ENCODE measurements around the gene LRRC7.
"Not testable (repeated sequence)": the region's sequence is repeated elsewhere in the genome, so short reads cannot be mapped to it uniquely, and the experiment has no call there.

Gene LRRC7

GRCh38 chr1:69702085-69702484 lies 134.4 kb downstream of the LRRC7 start:
- DNase-seq: no peak

DNA sequence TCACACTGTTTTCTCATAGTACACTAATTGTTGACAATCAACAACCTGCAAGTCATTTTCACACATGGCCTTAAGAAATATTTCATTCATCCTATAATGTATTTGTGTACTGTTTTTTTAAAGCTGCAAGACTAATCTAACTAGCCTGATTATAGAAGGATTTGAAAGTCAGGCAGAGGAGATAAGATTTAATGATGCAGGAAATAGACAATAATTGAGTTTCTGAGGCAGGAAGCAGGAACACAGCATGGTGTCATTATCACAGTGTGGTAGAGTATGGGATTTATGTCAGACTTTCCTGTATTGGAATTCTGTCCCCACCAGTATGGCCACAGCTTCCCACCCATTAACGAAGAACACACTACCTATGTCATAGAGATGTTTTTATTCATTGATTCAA lies 138.8 kb downstream of the LRRC7 start:
- no peak for DNase-seq

DNA sequence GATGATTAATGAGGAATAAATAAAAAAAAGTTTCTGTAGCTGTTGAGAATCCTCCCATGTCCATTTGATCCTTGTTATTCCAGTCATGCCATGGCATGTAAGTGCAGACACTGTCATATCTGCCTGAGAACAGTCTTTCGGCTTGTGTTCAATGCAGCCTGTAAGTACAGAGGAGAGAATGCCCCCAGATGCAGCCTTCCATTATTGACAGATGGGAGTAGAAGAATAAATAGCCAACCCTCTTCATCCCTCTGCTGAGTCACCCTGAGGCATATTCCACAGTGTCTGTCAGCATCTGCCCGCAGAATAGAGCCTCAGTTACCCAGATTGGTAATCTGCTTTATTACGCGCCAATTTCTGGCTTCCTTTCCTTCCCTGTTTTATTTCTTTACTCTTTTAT lies 139.4 kb downstream of the LRRC7 start:
- DNase-seq: no peak

- DNase-seq: no peak
Measured at GRCh38 chr1:69710484-69711189, 142.9 kb downstream of the LRRC7 start.

DNA sequence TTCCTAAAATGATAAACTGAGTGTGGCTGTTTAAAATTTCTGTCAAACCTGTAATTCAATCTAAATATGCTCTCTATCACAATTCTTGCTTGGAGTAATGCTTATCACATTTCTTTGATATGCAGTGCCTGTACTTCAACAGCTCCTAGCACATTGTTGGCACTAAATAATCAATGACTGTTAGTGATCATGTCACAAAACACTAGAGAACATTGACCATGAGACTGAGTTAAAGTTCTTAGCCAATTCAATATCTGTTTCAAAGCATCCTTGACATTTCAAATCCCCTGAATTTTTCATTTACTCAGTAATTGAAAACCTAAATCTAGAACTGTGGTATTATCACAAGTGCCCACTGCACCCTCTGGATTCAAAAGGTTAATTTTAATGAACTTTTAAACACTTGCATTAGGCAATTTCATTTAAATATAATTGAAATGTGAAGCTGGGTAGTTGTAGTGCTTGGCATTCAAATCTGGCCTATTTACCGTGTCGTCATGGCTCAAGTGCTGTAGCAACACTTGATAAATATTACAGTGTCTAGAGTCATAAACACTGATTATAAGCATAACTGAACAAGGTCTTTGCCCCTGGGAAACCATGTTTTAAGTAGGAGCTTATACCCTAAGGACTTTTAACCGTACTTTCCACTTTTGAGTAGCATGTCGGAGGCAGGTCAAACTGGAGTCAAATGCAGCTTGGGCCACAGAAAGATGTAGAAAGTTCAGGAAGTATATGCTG lies 143.6 kb downstream of the LRRC7 start:
- DNase-seq: no peak

DNA sequence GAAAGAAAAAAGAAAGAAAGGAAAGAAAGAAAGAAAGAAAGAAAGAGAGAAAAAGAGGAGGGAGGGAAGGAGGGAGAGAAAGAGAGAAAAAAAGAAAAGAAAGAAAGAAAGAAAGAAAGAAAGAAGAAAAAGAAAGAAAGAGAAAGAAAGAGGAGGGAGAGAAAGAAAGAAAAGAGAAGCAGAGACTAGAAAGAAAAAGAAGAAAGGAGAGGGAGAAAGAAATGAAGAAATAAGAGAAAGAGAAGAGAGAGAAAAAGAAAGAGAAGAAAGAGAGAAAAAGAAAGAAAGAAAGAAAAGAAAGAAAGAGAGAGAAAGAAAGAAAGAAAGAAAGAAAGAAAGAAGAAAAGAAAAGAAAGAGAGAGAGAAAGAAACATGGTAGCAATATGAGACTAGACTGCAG lies 150.1 kb downstream of the LRRC7 start:
- not testable (repeated sequence) for DNase-seq

DNA sequence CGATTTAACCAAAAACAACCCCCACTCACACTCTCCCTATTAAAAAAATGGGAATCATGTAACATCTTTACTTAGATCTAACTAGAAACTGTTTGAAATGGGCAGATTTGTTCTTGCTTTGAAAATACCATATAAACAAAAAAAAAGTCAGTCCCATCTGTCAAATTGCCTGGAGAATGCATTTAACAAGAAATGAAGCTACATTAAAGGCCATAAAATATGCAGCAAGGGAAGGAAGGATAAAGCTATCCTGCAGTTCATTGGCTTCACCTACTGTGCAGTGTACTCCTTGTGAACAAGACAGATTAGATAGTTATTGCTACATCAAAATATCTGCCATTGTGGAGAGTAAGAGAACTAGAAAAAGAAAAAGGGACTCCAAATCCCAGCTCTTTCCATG lies 160.5 kb downstream of the LRRC7 start:
- no peak for DNase-seq

DNA sequence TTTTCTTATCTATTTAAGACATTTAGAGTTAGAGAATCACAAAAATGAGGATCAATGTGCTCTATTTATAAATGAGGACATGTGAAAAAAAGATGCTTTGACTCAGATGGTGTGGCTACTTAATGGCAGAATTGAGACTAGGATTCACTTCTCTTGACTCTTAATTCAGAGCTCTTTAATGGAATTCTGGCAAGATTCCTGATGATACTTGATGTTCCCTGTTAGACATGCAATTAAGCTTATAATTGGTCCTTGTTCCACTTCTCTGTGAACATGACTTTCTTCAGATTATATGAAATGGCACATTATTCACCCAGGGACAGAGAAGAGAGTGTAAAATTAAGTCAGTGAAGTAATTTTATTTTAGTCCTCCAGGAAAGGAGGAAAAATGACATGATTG lies 165.3 kb downstream of the LRRC7 start:
- no peak for DNase-seq

DNA sequence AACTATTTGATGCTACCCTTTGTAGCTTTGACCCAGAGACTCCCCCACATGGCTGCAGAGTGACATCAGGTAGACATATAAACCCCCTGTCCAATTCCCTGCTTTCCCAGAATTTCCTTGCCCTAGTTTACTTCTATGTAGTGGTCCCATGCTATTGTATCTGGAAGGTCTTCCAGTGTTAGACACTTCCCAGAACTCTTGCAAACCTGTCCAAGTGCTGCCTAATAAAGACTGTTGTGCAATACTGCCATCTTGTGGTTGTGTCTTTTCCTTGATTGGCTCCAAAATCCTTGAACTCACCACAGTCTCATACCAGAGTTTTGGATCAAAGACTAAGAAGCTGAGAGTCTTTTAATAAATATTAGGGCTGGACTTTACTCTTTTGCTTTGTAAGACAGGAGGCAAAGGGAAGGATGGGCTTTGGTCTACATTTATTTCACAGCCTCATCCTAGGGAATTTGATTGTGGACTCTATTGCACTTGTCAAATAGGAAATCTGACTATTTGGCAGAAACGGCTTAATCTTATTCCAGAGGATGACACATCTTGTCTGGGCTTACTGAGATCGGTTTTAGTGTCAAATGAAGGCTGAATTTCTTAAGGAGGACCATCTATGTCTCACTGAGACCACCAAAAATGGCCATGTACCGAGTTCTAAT lies 169.9 kb downstream of the LRRC7 start:
- DNase-seq: no peak

DNA sequence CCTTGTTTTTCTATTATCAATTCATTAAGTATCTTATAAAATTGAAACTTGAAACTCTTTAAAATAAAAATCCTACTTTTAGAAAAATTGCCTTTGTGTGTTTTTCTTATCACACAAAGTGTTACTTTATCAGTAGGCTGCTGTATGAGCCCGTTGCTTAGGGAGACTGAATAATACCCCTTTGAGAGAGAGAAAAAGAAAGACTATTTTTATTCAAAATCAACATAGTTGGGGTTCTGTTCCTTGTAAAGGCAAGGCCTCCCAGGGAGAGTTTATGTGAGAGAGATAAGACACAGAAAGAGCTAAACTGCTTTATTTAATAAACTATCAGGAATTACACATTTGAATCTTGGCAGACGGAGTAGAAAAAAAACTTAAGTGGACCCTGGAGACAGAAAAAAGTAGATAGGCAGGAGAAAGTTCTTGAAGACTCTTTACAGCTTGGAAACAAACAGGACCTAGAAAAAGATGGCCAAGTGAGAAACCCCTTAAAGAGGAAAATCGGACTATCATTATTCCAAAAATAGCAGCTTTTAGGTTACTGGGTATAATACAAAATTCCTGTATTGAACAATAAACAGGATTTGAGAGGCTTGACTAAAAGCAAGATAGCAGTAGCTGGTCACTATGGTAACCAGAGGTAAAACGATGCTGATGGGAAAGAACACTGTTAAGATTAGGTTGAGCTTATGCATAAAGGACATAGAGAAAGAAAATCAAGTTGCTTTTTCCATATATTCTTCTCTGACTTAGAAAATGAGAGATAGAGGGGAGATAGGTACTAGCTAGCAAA lies 170.9 kb downstream of the LRRC7 start:
- no peak for DNase-seq

DNA sequence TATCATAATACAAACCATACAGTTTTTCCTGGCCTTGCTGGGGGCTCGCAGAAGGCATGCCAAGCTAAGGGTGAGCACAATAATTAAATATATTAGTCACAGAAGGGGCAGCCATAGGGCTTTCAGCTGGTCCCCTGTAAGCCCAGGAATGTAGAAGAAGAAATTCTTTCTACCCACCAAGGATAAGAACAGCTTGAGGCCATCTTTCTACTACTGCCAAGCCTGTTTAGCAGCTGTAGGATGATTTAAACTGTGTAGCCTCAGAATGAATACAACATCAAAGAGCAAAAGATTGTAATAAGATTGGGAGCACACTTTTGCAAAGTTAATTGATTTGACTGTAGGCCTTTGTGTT lies 171.5 kb downstream of the LRRC7 start:
- DNase-seq: no peak

DNA sequence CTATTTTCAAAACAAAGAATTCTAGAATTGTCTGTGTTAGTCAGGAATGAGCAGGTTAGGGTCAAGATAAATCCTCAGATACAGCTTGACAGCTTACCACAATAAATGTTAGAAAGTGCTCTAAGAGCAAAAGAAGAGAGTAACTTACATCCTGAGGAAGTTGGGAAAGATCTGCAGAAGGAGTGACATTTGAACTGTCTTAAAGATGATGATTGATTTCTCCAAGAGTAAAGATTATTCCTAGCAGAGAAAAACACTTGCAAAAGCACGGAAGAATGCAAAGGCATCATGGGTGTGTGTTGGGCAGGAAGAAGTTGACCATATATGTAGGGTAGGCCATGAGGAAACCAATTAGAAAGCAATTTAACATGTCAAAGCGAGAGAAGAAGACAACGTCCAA lies 175.4 kb downstream of the LRRC7 start:
- DNase-seq: no peak

GRCh38 chr1:69744381-69744780 lies 176.7 kb downstream of the LRRC7 start:
- no peak for DNase-seq

GRCh38 chr1:69747207-69747606 lies 179.5 kb downstream of the LRRC7 start:
- no peak for DNase-seq

DNA sequence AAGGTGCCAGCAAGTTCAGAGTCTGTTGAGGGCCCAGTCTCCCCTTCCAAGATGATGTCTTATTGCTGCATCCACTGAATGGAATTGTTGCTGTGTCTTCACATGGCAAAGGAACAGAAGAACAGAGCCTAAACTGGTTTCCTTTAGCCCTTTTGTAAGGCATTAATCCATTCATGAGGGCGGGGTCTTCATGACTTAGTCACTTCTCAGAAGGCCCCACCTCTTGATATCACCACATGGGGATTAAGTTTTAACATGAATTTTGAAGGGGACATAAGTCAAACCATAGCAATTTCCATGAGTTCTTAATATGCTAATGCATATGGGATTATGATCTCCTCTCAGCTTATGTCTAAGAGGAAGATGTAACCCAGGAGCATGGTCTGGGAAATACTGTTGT lies 182.9 kb downstream of the LRRC7 start:
- DNase-seq: no peak

DNA sequence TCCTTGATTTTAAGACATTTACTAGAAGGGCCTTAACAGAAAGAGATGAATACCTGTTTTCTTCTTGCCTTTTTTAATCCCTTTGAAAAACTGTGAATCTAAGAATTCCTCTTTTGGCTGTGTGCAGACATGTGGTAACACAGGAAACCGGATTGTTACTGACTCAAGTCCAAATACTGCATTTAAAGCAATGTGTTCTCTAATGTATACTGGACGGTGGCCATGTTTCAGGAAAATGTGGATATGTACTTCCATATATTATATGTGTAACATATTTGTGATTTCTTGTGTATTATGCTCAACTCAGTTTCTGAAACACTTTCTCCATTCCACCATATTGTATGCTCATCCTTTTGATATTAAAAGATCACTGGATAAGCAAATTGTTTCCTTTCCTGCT lies 185.1 kb downstream of the LRRC7 start:
- DNase-seq: no peak

DNA sequence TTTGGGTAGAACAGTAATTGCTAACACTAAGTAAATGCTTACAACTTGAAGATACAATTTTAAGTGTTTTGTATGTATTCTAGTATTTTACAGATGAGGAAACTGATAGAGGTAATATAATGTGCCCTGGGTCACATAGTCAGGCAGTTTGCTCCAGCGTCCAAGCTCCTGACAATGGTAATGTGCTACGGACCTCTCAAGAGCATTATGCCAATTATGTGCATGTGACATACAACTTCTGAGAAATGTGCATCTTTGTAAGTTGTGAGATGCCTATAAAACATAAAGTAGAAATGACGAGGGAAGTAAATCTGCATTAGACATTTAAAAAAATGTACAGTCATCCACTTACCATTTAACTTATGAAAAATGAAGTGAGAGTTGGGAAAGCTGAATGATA lies 186.8 kb downstream of the LRRC7 start:
- DNase-seq: no peak

- DNase-seq: no peak
Measured at GRCh38 chr1:69755647-69756046, 187.9 kb downstream of the LRRC7 start.

GRCh38 chr1:69765951-69766350 lies 198.2 kb downstream of the LRRC7 start:
- no peak for DNase-seq

DNA sequence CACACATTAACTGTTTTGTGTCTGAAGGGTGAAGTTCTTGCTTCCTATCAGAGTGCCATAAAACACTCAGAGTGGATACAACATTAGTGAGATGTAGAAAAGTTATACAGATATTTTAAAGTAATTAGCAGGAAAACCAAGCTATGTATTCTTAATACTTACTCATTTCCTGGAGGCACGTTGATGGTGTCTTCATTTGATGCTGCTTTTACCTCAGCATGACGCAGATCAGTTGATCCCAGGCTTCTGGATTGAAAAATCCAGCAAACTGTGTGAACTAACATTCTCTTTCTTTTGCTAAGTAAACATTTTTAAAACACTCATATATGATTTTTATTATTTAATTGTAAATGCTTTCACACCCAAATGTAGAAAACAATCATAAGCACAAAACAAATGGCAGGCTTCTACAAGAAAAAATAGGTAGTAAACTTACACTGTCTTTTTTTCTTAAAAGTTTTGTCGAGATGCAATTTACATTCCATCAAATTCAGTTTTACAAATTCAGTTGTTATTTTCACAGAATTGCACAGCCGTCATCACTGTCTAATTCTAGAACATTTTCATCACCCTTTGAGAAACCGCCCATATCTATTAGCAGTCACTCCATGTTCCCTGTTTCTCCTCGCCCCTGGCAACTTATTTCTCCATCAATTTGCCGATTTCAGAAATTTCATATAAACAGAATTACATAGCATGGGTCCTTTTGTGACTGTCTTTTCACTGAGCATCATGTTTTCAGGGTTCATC lies 198.9 kb downstream of the LRRC7 start:
- DNase-seq: no peak

- no peak for DNase-seq
Measured at GRCh38 chr1:69776555-69776954, 208.8 kb downstream of the LRRC7 start.

DNA sequence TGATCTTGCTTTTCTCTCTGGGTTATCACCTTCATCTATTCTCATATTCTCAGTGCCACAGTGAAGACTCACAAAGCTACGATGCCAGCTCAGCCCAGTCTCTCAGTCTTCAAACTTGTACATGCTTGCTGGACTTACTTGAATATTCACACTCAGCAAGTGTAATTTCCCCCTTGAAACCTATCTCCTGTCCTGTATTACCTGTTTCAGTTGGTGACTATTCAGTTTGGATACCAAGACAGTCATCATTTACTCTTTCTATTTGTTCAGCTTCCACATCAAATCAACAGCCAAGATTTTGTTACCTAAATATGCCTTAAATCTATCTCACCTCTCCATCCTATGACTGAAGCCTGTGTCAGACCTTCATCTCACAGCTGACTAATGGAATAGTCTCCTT lies 209.7 kb downstream of the LRRC7 start:
- DNase-seq: no peak

GRCh38 chr1:69777971-69778370 lies 210.2 kb downstream of the LRRC7 start:
- no peak for DNase-seq
